Measurements from ENCODE around the gene NOTO.

Gene NOTO

GRCh38 chr2:73172963-73173362 lies 29.4 kb upstream of the NOTO start:
- in situ Hi-C loops (cut with HindIII; ENCODE audit: low sequenced_read_pairs) = no loop called here
- no peak for DNase-seq (ENCODE audit: low read depth)
- H3K4me3 ChIP-seq (ENCODE audit: low read depth, low read length) = no peak overlapping the region
- TF ChIP-seq, protein P1, sequence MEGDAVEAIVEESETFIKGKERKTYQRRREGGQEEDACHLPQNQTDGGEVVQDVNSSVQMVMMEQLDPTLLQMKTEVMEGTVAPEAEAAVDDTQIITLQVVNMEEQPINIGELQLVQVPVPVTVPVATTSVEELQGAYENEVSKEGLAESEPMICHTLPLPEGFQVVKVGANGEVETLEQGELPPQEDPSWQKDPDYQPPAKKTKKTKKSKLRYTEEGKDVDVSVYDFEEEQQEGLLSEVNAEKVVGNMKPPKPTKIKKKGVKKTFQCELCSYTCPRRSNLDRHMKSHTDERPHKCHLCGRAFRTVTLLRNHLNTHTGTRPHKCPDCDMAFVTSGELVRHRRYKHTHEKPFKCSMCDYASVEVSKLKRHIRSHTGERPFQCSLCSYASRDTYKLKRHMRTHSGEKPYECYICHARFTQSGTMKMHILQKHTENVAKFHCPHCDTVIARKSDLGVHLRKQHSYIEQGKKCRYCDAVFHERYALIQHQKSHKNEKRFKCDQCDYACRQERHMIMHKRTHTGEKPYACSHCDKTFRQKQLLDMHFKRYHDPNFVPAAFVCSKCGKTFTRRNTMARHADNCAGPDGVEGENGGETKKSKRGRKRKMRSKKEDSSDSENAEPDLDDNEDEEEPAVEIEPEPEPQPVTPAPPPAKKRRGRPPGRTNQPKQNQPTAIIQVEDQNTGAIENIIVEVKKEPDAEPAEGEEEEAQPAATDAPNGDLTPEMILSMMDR (IDR thresholded peaks at IDR 0.05; ENCODE audit: low read depth, low read length, missing control alignments) = no peak

GRCh38 chr2:73173781-73174180 lies 28.6 kb upstream of the NOTO start:
- no peak for DNase-seq (ENCODE audit: low read depth)
- in situ Hi-C loops (cut with HindIII; ENCODE audit: low sequenced_read_pairs) = no loop called here

DNA sequence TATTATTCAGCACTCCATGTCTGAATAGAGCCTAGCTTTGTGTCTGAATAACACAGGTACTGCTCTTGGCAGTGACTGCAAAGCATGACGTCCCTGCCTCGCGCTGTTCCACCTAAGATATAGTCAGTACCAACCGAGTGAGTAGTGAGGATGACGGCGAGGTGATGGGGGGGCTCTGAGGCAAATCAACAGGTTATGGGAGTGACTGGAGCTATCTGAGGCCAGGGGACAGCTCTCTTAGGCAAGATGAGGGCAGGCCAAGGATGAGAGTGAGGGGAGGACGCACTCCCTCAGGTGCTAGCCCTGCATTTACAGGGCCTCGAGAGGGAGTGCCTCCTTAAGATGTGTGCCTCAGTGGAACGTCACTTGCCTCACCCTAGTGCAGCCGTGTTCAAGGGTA lies 28.1 kb upstream of the NOTO start:
- no peak overlapping the region for H3K4me3 ChIP-seq (ENCODE audit: low read depth, low read length)
- in situ Hi-C loops (cut with HindIII; ENCODE audit: low sequenced_read_pairs) = no loop called here
- no peak for DNase-seq (ENCODE audit: low read depth)
- TF ChIP-seq, protein P1 (IDR thresholded peaks at IDR 0.05; ENCODE audit: low read depth, low read length, missing control alignments) = no peak

More at GRCh38 chr2:73173781-73174180, 28.6 kb upstream of the NOTO start:
- TF ChIP-seq, protein P1 (IDR thresholded peaks at IDR 0.05; ENCODE audit: low read depth, low read length, missing control alignments) = no peak
- no peak overlapping the region for H3K4me3 ChIP-seq (ENCODE audit: low read depth, low read length)

DNA sequence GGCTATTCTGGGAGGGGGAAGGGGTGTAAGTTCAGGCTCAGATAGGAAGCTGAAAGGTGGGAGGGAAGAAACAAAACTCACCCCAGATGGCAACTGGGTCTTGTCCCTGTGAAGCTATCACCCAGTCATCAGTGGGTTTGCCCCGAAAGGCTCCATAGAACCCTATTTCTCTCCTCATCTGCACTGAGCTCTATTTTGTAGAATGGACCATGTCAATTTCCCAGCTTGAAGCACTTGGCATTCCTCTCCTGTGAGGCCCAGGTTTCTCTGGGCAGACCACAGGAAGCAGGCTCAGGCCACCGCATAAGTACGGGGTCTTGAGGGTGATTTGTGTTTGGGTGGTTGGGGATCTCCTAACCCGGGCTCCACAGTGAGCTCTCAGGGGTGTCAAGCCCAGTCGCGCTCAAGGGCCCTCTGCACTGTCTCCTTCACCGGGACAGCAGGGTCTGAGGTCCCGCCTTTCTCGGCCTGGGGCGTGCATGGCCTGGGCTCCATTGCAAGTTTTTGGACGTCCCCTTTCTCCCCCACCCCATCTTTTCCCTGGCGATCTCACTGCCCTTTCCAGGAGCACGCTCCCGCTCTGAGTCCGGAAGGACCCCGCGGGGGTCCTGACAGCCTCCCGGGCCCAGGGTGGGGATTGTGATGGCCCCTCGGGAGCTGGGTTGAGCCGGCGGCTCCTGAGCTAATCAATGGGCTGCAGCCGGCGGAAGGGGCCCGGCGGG lies 27.3 kb upstream of the NOTO start:
- TF ChIP-seq, protein P1 (IDR thresholded peaks at IDR 0.05; ENCODE audit: low read depth, low read length, missing control alignments) = no peak
- in situ Hi-C loops (cut with HindIII; ENCODE audit: low sequenced_read_pairs) = no loop called here
- peak overlapping the region; percentile 32 for H3K4me3 ChIP-seq (ENCODE audit: low read depth, low read length)
- DNase-seq (ENCODE audit: low read depth) = no peak

GRCh38 chr2:73175663-73176204 lies 26.6 kb upstream of the NOTO start:
- TF ChIP-seq, protein P1 (IDR thresholded peaks at IDR 0.05; ENCODE audit: low read depth, low read length, missing control alignments) = peak; percentile 8
- in situ Hi-C loops (cut with HindIII; ENCODE audit: low sequenced_read_pairs) = no loop called here
- DNase-seq (ENCODE audit: low read depth) = no peak
- H3K4me3 ChIP-seq (ENCODE audit: low read depth, low read length) = peak overlapping the region; percentile 32

- in situ Hi-C loops (cut with HindIII; ENCODE audit: low sequenced_read_pairs) = no loop called here
- peak overlapping the region; percentile 54 for H3K4me3 ChIP-seq (ENCODE audit: low read depth, low read length)
- DNase-seq (ENCODE audit: low read depth) = no peak
- TF ChIP-seq, protein P1 (IDR thresholded peaks at IDR 0.05; ENCODE audit: low read depth, low read length, missing control alignments) = no peak
Measured at GRCh38 chr2:73176205-73176880, 26.0 kb upstream of the NOTO start.

All from astrocyte of the cerebellum (primary cell).